Hepatic stellate cell (primary cell): ENCODE measurements around the gene IFT88.
A peak's percentile ranks its signal among the peaks of the same experiment; 100 is the strongest.
"Not testable (repeated sequence)": the region's sequence is repeated elsewhere in the genome, so short reads cannot be mapped to it uniquely, and the experiment has no call there.

Source experiments
- DNase-seq: peaks from one replicate; pipeline ENCODE4 v3.0.0; 2011; ENCODE audit warnings: low spot score

Gene IFT88

GRCh38 chr13:20636079-20636478 lies 69.1 kb downstream of the IFT88 start:
- DNase-seq: no peak

GRCh38 chr13:20637811-20638210 lies 70.9 kb downstream of the IFT88 start:
- DNase-seq: no peak

GRCh38 chr13:20647758-20648157 lies 80.8 kb downstream of the IFT88 start:
- no peak for DNase-seq

- DNase-seq: no peak
Observed at GRCh38 chr13:20652946-20653345, 86.0 kb downstream of the IFT88 start.

GRCh38 chr13:20654156-20654555 lies 87.2 kb downstream of the IFT88 start:
- DNase-seq: peak; percentile 16

GRCh38 chr13:20658451-20659040 lies 91.6 kb downstream of the IFT88 start:
- no peak for DNase-seq

- no peak for DNase-seq
Observed at GRCh38 chr13:20664351-20664750, 97.4 kb downstream of the IFT88 start.

GRCh38 chr13:20666948-20667347 lies 100.0 kb downstream of the IFT88 start:
- no peak for DNase-seq

GRCh38 chr13:20667857-20668437 lies 101.0 kb downstream of the IFT88 start:
- no peak for DNase-seq

GRCh38 chr13:20669162-20669561 lies 102.2 kb downstream of the IFT88 start:
- no peak for DNase-seq

GRCh38 chr13:20671789-20672188 lies 104.8 kb downstream of the IFT88 start:
- DNase-seq: no peak

- no peak for DNase-seq
Observed at GRCh38 chr13:20672772-20673171, 105.8 kb downstream of the IFT88 start.

GRCh38 chr13:20673715-20674114 lies 106.8 kb downstream of the IFT88 start:
- no peak for DNase-seq

GRCh38 chr13:20676213-20676612 lies 109.3 kb downstream of the IFT88 start:
- DNase-seq: no peak

- DNase-seq: not testable (repeated sequence)
Observed at GRCh38 chr13:20678606-20679005, 111.6 kb downstream of the IFT88 start.

- DNase-seq: no peak
Observed at GRCh38 chr13:20679879-20680278, 112.9 kb downstream of the IFT88 start.

GRCh38 chr13:20680416-20681080 lies 113.6 kb downstream of the IFT88 start:
- no peak for DNase-seq

GRCh38 chr13:20681481-20681880 lies 114.5 kb downstream of the IFT88 start:
- not testable (repeated sequence) for DNase-seq

- DNase-seq: no peak
Observed at GRCh38 chr13:20682061-20682460, 115.1 kb downstream of the IFT88 start.

GRCh38 chr13:20684041-20684440 lies 117.1 kb downstream of the IFT88 start:
- DNase-seq: no peak

- no peak for DNase-seq
Observed at GRCh38 chr13:20684546-20684945, 117.6 kb downstream of the IFT88 start.

- no peak for DNase-seq
Observed at GRCh38 chr13:20685092-20685491, 118.1 kb downstream of the IFT88 start.

- DNase-seq: no peak
Observed at GRCh38 chr13:20686167-20686566, 119.2 kb downstream of the IFT88 start.
